GM18870 (cell line): Measurements from ENCODE around the gene ADAM22.
"Not testable (repeated sequence)": the region's sequence is repeated elsewhere in the genome, so short reads cannot be mapped to it uniquely, and the experiment has no call there.

Source experiments
- ATAC-seq: cut with Tn5 transposase; IDR thresholded peaks from one replicate; pipeline ENCODE4 v1.9.1; 2021; ENCODE audit warnings: moderate library complexity; ENCODE audit not compliant: unreplicated experiment

ADAM22 gene

GRCh38 chr7:88153378-88153777 lies 219.3 kb downstream of the ADAM22 start:
- ATAC-seq: no peak

- ATAC-seq: no peak
Measured at GRCh38 chr7:88155756-88156155, 221.7 kb downstream of the ADAM22 start.

GRCh38 chr7:88156356-88156755 lies 222.3 kb downstream of the ADAM22 start:
- no peak for ATAC-seq

DNA sequence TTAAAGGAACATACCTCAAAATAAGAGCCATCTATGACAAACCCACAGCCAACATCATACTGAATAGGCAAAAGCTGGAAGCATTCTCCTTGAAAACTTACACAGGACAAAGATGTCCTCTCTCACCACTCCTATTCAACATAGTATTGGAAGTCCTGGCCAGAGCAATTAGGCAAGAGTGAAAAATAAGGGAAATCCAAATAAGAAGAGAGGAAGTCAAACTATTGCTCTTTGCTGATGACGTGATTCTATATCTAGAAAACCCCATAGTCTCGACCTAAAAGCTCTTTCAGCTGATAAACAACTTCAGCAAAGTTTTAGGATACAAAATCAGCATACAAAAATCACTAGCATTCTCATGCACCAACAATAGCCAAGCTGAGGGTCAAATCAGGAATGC lies 225.7 kb downstream of the ADAM22 start:
- not testable (repeated sequence) for ATAC-seq

DNA sequence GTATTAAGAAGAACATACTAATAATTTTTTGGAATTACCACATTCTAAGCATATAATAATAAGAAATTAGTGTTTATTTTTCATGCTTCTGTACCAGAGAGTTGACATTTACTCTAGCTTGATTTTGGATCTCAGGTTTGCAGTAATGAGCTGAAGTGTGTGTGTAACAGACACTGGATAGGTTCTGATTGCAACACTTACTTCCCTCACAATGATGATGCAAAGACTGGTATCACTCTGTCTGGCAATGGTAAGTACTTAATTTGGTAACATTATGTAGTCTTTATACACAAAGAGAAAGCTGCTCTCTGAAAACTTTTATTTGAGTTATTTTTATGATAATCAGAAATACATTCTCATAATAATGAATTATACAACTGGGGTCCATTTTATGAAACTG lies 231.6 kb downstream of the ADAM22 start:
- ATAC-seq: no peak

DNA sequence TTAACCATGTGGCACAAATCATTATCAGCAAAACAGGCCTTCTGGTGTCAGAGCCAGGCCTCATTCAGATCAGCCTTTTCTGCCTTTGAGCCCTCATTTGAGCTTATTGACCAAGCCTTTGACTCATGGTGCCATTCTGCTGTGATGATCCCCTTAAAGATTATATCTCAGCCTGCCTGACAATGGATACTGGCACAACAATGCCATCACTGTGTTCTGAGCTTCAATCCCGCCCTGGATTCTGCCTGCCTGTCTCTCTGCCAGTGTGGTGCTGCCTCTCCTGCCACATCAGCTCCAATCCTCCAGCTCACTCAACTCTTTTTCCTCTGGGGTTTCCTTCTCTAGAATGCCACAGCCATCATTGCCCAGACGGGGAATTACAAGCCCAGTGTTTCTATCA lies 233.2 kb downstream of the ADAM22 start:
- ATAC-seq: no peak

DNA sequence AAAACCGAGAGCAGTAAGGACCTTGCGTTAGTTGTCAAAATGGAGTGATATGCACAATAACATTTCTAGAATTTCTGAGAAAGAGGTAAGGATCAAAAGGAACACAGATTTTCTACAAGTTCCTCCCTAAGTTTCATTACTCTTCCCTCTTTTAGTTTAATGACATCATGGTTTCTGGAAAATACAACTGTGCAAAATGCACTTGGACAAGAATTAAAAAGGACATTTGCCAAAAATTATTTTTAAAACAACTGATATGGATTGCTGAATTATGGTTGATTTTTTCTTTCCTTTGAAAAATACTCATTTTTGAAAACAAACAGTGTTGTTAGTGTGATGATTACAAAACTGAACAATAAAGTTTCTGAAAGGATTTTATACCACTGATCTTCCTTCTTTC lies 233.7 kb downstream of the ADAM22 start:
- no peak for ATAC-seq

DNA sequence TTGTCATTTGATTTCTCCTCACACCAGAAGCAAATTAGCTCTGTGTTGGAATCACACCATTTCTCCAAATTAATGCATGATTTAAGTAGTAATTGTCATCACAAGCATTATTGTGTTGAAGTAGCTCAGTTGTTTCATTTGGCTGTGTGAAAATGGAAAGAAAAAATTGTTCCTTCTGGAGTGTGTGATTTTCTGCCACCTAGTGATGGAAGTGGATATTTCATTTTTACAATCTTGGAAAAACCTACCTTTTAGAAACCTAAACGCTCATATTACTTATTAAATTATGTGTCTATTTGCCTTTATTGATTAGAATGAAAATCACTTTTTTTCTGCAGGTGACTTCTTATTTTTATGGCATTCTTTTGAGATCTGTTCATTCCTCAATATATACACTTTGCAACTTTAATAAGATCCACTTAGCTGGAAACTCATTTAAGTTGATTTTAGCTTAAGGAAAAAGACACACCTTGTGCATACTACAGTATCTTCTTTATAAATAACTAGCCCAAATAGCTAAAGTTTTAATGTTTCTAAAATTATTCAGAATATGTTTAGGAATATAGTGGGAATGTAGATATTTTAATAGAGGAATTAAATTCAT lies 235.8 kb downstream of the ADAM22 start:
- ATAC-seq: peak; percentile 48

- no peak for ATAC-seq
Measured at GRCh38 chr7:88172842-88173241, 238.8 kb downstream of the ADAM22 start.

DNA sequence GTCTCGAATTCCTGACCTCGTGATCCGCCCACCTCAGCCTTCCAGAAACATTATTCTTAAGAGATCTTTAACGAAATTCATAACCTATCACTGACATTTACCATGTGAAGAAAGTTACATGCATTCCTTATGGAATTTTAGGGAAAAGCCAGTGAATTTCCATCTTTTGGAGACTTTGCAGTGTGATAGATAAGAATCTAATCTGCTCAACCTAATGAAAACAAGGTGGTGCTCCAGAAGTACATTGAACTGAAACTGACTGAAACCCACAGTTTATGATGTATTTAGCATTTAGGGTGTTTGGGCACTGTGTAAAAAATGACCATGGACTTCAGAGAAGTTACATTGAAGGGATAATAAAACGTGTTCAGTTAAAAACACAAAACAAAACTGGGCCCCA lies 242.1 kb downstream of the ADAM22 start:
- ATAC-seq: no peak

- no peak for ATAC-seq
Measured at GRCh38 chr7:88183051-88183450, 249.0 kb downstream of the ADAM22 start.

GRCh38 chr7:88184848-88185304 lies 250.8 kb downstream of the ADAM22 start:
- ATAC-seq: peak; percentile 52

GRCh38 chr7:88185650-88186049 lies 251.6 kb downstream of the ADAM22 start:
- ATAC-seq: no peak

GRCh38 chr7:88191911-88192310 lies 257.9 kb downstream of the ADAM22 start:
- ATAC-seq: no peak

GRCh38 chr7:88200261-88200660 lies 266.2 kb downstream of the ADAM22 start:
- no peak for ATAC-seq

GRCh38 chr7:88200789-88201188 lies 266.7 kb downstream of the ADAM22 start:
- ATAC-seq: no peak

DNA sequence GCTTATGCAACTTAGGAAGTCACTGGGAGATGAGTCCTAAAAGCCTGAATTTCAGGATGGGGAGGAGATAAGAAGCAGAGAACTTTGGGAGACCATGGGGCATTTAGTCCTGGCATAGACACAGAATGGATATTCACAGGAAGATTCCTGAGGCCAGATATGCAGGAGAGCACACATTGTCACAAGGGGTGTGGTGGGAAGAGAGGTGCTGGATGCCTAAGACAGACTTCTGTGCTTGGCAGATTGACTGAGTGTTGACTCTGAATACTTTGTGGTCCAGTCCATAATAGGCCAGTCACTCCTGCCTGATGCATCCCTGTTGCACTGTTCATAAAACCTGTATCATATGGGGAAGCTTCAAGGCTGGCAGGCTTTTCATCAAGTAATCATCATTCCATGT lies 267.3 kb downstream of the ADAM22 start:
- no peak for ATAC-seq

DNA sequence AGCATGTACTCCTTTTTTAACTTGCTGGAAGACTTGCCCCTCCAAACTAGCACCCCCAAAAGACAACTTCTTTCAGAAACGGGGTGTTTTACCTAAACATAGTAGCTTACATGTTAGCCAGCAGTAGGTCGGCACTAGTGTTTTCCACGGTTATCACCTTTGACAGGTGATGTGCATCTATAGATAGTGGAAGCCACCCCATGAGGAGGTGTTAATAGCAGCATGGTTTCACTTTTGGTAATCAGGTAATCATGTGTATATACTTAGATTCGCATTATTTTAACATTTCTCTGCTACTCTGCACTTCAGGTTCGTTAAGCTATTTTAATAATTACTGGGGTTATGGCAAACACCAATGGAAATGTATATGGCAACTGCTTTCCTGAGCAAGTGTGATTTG lies 268.2 kb downstream of the ADAM22 start:
- peak; percentile 39 for ATAC-seq

- no peak for ATAC-seq
Measured at GRCh38 chr7:88202799-88203198, 268.7 kb downstream of the ADAM22 start.

GRCh38 chr7:88203401-88203800 lies 269.4 kb downstream of the ADAM22 start:
- ATAC-seq: no peak

GRCh38 chr7:88204525-88205110 lies 270.6 kb downstream of the ADAM22 start:
- no peak for ATAC-seq

GRCh38 chr7:88205179-88205578 lies 271.1 kb downstream of the ADAM22 start:
- no peak for ATAC-seq

DNA sequence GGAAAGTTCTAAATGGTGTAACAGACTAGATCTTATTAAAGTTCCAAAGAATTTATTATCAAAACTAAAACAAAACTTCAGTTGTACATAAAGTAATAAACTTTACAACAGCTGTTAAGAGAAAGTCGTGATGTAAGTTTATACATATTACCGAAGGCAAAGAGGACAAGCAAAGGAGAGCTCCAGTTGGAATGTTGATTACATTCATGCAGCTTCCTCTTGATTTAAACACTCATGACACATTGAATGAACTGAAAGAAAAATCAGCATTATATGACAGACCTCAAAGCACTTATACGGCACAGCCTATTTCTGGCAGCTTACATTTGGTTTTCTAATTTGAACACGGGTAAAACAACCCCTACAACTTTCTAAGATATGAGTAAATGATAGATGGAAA lies 272.2 kb downstream of the ADAM22 start:
- no peak for ATAC-seq
